Activated B cell treated with CpG ODN at 0.5 μM for 24 hours (primary cell): ENCODE data around the gene ZCCHC13. TPM values are rescaled to one million over a fixed set of nuclear protein-coding genes. Genes with fewer than 3 reads are reported as not detected.
"Not testable (repeated sequence)": the region's sequence is repeated elsewhere in the genome, so short reads cannot be mapped to it uniquely, and the experiment has no call there.

Experiments used
- ATAC-seq: fragments of 200-7000 bp; cut with Tn5 transposase; one replicate; pipeline ENCODE4 v1.10.0; 2021; ENCODE audit warnings: low read depth, mild to moderate bottlenecking, moderate library complexity
- CTCF ChIA-PET: fragments of 350-600 bp; sonication (Branson Sonifier 250); formaldehyde crosslinking; loops from one replicate; lab custom pipeline; 2021; ENCODE audit warnings: antibody characterized with exemption; lab: Charles Lee
- POLR2A ChIA-PET: fragments of 350-600 bp; sonication (Branson Sonifier 250); formaldehyde crosslinking; loops from one replicate; lab custom pipeline; 2021; ENCODE audit warnings: antibody characterized with exemption; lab: Charles Lee
- DNase-seq: peaks from one replicate; pipeline ENCODE4 v3.0.0; 2022
- H3K27ac Mint-ChIP-seq: one replicate; pipeline ENCODE4 v1.8.0; 2020; ENCODE audit warnings: mixed read lengths
- H3K27me3 Mint-ChIP-seq: one replicate; pipeline ENCODE4 v1.8.0; 2021; ENCODE audit warnings: mixed read lengths
- H3K36me3 Mint-ChIP-seq: one replicate; pipeline ENCODE4 v1.8.0; 2021; ENCODE audit warnings: low read depth, mixed read lengths
- H3K4me1 Mint-ChIP-seq: one replicate; pipeline ENCODE4 v1.8.0; 2021; ENCODE audit warnings: mixed read lengths
- H3K4me3 Mint-ChIP-seq: one replicate; pipeline ENCODE4 v1.8.0; 2020; ENCODE audit warnings: mild to moderate bottlenecking, mixed read lengths
- H3K9me3 Mint-ChIP-seq: one replicate; pipeline ENCODE4 v1.8.0; 2020; ENCODE audit warnings: mixed read lengths
- intact Hi-C: fragments of 100-400 bp; cut with micrococcal nuclease; formaldehyde crosslinking; loops from one replicate; pipeline ENCODE4 v1.15.1; 2024
- total RNA-seq: library from RNA; stranded (reverse); gene quantifications from 2 replicates; pipeline ENCODE4 v1.2.3, GENCODE V29; 2022
- TF ChIP-seq, protein P1 (sequence below): fragments of 200-600 bp; IDR thresholded peaks from one replicate; pipeline ENCODE4 v1.8.0; 2022; ENCODE audit warnings: antibody characterized with exemption, mild to moderate bottlenecking

Gene ZCCHC13
- total RNA-seq, 1 donor from 2014 or later: not detected

DNA sequence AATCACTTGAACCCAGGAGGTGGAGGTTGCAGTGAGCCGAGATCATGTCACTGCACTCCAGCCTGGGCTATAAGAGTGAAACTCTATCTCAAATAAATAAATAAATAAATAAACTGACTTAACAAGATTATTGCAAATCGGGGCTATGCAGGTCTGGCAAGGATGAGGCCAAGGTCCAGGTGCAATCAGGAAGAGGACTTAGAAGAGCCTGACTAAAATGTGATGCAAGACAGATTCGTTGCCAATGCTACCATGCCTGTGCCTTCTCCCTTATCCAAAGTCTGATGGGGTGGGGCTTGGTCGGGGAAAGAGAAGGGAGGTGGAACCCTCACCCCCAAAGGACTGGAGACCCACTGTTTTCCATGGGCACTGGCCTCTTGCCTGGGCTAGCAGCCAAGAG is 14.7 kb downstream of the ZCCHC13 start:
- Mint-ChIP-seq H3K9me3 (no peaks in the 10 kb centered on the region), H3K4me3 (no peak overlapping the region), H3K27ac (no peak overlapping the region), H3K27me3 (no peaks in the 10 kb centered on the region), H3K4me1 (no peaks in the 10 kb centered on the region), H3K36me3 (no peaks in the 10 kb centered on the region)
- no peak for ATAC-seq
- POLR2A ChIA-PET: no interaction called here
- no peak for DNase-seq
- CTCF ChIA-PET: no interaction called here
- intact Hi-C loops: no loop called here
- TF ChIP-seq, protein P1, sequence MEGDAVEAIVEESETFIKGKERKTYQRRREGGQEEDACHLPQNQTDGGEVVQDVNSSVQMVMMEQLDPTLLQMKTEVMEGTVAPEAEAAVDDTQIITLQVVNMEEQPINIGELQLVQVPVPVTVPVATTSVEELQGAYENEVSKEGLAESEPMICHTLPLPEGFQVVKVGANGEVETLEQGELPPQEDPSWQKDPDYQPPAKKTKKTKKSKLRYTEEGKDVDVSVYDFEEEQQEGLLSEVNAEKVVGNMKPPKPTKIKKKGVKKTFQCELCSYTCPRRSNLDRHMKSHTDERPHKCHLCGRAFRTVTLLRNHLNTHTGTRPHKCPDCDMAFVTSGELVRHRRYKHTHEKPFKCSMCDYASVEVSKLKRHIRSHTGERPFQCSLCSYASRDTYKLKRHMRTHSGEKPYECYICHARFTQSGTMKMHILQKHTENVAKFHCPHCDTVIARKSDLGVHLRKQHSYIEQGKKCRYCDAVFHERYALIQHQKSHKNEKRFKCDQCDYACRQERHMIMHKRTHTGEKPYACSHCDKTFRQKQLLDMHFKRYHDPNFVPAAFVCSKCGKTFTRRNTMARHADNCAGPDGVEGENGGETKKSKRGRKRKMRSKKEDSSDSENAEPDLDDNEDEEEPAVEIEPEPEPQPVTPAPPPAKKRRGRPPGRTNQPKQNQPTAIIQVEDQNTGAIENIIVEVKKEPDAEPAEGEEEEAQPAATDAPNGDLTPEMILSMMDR: no peak

DNA sequence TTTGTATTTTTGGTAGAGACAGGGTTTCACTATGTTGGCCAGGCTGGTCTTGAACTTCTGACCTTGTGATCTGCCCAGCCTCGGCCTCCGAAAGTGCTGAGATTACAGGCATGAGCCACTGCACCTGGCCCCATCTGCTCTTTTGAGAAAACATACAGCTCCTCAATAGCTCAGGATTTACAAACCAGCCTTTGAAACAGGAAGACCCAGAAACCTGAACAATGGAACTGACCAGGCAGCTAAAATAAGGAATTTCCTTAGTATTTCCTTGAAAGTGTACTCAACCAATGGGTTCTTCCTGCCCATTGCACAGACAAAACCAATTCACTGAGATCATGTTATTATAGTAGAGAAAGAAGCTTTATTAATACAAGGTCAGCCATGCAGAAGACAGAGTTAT is 15.3 kb downstream of the ZCCHC13 start:
- H3K9me3 Mint-ChIP-seq, intact Hi-C loops, CTCF ChIA-PET, H3K27ac Mint-ChIP-seq, H3K4me1 Mint-ChIP-seq, ATAC-seq, H3K27me3 Mint-ChIP-seq, DNase-seq, H3K4me3 Mint-ChIP-seq, H3K36me3 Mint-ChIP-seq, POLR2A ChIA-PET: not testable (repeated sequence)

DNA sequence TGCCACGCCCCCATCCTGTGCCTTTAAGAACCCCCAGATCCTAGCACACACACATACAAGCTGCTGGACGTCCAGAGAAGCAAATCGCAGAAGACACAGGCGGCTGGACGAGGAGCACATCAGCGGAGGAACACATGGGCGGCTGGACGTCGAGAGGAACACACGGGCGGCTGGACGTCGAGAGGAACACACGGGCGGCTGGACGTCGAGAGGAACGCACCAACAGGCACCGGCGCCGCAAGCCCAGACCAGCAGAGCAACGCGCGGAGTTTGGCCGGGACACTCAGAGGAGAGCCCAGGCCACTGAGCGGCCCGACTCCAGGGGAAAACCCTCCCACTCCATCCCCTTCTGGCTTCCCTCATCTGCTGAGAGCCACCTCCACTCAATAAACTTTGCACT is 17.2 kb downstream of the ZCCHC13 start:
- H3K4me3 Mint-ChIP-seq: no peak overlapping the region
- no peak overlapping the region for H3K27ac Mint-ChIP-seq
- no peak for DNase-seq
- CTCF ChIA-PET: no interaction called here
- H3K27me3 Mint-ChIP-seq: no peaks in the 10 kb centered on the region
- POLR2A ChIA-PET: no interaction called here
- no peaks in the 10 kb centered on the region for H3K9me3 Mint-ChIP-seq
- no peak for ATAC-seq
- TF ChIP-seq, protein P1: no peak
- intact Hi-C loops: no loop called here
- no peaks in the 10 kb centered on the region for H3K36me3 Mint-ChIP-seq
- no peaks in the 10 kb centered on the region for H3K4me1 Mint-ChIP-seq

DNA sequence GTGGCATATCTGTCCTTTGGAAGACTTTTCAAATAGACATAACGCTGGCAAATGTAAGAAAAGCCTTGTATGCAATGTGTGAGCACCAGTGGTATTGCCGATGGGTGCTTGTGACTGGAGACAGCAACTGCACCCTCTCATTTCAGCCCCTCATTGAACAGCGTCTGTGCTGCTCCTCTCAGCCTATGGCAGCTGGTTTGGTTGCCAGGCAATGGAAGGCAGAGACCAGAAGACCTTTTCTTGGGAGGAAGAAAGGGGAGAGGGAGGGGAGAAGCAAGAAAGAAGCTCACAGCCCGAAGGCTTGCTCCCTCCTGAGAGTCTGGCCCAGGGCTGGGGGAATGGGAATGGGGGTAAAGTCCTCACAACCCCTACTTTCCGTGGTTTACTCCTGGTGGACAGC is 20.2 kb downstream of the ZCCHC13 start:
- Mint-ChIP-seq H3K9me3 (no peaks in the 10 kb centered on the region), H3K4me1 (no peaks in the 10 kb centered on the region), H3K4me3 (no peak overlapping the region), H3K27me3 (no peaks in the 10 kb centered on the region), H3K27ac (no peak overlapping the region), H3K36me3 (no peaks in the 10 kb centered on the region)
- ATAC-seq (no peak), DNase-seq (no peak)
- intact Hi-C loops: no loop called here
- ChIA-PET POLR2A (no interaction called here), CTCF (no interaction called here)
- TF ChIP-seq, protein P1: no peak

DNA sequence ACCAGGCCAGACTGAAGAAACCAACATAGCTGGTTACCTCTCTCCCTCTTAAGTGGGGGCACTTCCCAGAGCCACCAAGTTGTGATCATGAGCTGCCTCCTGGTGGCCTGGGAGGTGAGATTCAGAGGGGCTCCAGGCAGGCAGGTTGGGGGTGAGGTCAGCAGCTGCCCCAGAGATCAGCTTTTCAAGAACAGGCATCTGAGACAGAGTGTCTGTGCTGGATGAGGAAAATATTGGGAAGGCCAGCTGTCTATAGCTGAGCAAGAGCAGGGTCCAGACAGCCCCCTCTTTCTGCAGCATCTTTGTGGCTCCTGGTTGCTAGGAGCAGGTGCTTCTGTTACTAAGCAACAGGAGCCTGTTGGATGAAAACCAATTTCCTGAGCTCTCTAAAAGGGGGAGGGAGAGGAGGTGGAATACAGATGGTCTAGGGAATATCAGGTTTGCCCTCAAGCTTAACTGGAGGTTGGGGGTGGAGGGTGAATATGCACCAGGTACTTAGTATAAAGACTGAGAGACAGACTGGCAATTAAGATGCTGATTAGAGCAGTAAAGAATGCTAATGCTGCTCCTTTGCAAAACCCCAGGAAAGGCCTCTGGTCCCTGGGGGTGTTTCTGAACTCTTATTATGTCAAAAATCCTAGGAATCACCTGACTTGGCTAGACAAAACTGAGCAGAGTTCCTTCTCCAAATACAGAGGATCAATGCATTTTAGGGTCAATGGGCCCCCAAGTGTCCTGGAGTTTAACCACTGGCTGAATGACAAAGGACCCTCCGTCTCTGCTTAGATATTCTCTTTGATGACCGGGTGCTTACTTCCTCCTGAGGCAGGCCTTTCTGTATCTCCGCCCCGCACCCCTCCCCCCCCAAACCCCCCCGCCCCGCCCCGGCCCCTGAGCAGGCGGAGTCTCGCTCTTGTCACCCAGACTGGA is 21.4 kb downstream of the ZCCHC13 start:
- POLR2A ChIA-PET: no interaction called here

More for the DNA sequence above, 21.4 kb downstream of the ZCCHC13 start:
- DNase-seq (no peak), ATAC-seq (no peak)
- no peaks in the 10 kb centered on the region for H3K36me3 Mint-ChIP-seq
- H3K4me1 Mint-ChIP-seq: no peaks in the 10 kb centered on the region
- intact Hi-C loops: no loop called here
- H3K27me3 Mint-ChIP-seq: no peaks in the 10 kb centered on the region
- H3K9me3 Mint-ChIP-seq: no peaks in the 10 kb centered on the region
- no peak overlapping the region for H3K4me3 Mint-ChIP-seq
- CTCF ChIA-PET: no interaction called here
- TF ChIP-seq, protein P1: no peak
- no peak overlapping the region for H3K27ac Mint-ChIP-seq
